CD4-positive, alpha-beta T cell treated with Interleukin-12 subunit alpha and Interleukin-12 subunit beta, for 1 hour (primary cell): ENCODE data around the gene ZNF302.
"Not testable (repeated sequence)": the region's sequence is repeated elsewhere in the genome, so short reads cannot be mapped to it uniquely, and the experiment has no call there.

Experiments
- DNase-seq: peaks from one replicate; pipeline ENCODE4 v3.0.0-alpha.2; 2020

ZNF302 gene

GRCh38 chr19:34673590-34673989 lies 3.9 kb upstream of the ZNF302 start:
- no peak for DNase-seq

DNA sequence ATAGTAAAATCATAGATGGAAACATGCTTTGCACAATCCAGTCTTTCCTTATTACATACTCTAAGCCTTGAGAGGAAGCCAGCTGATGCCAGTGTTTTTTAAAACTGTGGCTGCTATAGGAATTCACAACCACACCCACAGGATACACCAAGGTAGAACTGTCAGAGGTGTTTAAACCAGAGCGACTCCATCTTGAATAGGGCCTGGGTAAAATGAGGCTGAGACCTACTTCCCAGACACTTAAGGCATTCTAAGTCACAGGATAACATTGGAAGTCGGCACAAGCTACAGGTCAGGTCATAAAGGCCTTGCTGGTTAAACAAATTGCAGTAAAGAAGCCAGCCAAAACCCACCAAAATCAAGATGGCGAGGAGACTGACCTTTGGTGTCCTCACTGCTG lies 2.2 kb upstream of the ZNF302 start:
- DNase-seq = no peak

GRCh38 chr19:34675919-34676318 lies 1.6 kb upstream of the ZNF302 start:
- no peak for DNase-seq

- DNase-seq = peak; percentile 66
These were observed 637 bp upstream of the ZNF302 start, which contains the start of gene SCGB2B2 for GRCh38 chr19:34676697-34677385. Gene SCGB2B2, minus strand, starts transcription at chr19:34677159. Its CDS starts 82,596 bp downstream, at chr19:34594563.

DNA sequence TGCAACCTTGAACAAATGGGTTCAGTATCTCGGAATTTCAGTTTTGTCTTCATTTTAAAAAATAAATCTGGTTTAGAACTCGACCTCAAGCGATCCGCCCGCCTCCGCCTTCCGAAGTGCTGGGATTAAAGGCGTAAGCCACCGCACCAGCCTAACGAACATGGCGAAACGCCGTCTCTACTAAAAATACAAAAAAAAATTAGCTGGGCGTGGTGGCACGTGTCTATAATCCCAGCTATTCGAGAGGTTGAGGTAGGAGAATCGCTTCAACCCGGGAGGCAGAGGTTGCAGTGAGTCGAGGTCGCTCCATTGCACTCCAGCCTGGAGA lies 571 bp downstream of the ZNF302 start:
- no peak for DNase-seq

DNA sequence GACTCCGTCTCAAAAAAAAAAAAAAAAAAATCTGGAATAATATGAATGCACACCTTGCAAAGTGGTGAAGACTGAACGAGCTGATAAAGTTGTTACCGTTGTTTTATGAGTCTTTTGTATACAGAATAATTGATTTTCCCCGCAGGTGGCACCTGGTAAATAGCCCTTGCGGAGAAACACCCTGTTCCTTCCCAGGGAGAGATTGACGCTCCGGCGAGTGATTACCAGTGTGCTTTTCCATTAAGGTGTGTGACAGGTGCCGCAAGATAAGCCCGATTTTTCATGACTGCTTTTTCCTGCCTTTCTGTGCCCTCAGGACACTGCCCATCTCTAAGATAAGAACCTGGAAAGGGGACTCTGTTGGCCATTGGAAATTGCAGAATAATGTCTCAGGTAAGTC lies 943 bp downstream of the ZNF302 start:
- DNase-seq = no peak

DNA sequence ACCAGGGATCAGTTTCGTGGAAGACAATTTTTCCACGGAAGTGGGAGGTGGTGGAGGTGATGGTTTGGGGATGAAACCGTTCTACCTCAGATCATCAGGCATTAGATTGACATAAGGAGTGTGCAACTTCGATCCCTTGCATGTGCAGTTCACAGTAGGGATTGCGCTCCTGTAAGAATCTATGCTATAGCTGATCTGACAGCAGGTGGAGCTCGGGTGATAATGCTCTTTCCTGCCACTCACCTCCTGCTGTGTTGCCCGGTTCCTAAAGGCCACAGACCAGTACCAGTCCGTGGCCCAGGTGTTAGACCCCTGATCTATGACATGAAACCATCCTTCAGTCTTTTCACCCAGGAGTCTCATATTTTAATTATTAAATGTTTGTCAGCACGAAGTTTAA lies 4.0 kb downstream of the ZNF302 start:
- DNase-seq = no peak

- DNase-seq = not testable (repeated sequence)
These were observed 7.8 kb downstream of the ZNF302 start for GRCh38 chr19:34685266-34685665.

- no peak for DNase-seq
These were observed 9.0 kb downstream of the ZNF302 start for GRCh38 chr19:34686455-34686854.

DNA sequence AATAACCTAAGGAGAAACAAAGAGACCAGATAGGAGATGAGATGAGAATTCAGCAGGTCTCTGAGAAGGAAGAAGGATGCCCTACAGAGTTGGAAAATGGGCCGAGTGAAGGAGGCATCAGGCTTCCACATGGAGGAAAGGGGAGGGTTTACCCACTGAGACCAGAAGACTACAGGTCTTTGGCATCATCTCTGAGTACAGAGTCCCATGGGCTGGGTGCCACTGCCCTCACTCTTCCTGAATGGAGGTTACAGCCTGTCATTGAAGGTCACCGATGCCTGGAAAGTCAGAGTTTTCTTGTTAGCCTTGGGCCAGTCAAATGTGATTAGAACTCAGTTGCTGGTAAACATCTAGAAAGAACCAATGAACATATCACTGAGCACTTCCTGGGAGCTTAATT lies 9.9 kb downstream of the ZNF302 start:
- no peak for DNase-seq

GRCh38 chr19:34688592-34688991 lies 11.1 kb downstream of the ZNF302 start:
- no peak for DNase-seq

GRCh38 chr19:34690372-34690771 lies 12.9 kb downstream of the ZNF302 start:
- no peak for DNase-seq

GRCh38 chr19:34692549-34692948 lies 15.1 kb downstream of the ZNF302 start:
- DNase-seq = no peak

DNA sequence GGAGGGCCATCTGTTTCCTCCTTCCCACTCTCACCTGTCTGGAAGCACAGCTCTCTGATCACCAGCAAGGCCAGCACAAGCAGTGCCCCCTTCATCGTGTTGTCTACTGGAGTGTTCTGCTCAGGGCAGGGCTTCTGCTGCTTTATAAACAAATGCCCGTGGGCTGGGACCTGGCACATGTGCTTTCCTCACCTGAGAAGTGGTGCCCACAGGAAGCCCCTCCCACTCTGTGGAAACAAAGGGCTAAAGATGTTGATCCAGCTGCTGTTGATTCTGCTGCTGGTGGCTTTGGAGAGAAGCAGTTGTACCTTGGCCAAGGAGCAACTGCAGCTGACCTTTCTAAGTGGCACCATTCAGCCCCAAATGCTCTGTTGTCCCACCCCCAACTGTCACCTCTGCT lies 30.2 kb downstream of the ZNF302 start:
- DNase-seq = no peak

DNA sequence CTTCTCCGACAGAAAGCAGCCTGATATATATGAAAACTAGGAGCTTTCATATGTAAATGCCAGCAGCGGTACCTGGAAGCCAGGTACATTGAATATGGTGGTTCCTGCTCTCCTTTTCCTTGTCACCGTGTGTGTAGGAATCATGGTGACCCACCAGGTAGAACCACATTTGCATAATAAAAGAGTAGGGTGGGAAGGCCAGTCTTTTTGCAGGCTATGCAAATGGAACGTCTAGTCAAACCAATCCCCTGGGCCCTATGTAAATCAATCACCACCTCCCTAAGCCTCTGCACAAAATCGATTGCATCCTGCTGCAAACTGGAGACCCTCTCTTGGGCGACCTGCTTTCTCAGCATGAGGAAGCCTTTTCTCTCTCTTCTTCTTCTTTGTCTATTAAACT lies 34.4 kb downstream of the ZNF302 start:
- DNase-seq = no peak

GRCh38 chr19:34712395-34713261 lies 35.1 kb downstream of the ZNF302 start:
- DNase-seq = peak; percentile 79

- no peak for DNase-seq
These were observed 35.8 kb downstream of the ZNF302 start for GRCh38 chr19:34713262-34713637.

DNA sequence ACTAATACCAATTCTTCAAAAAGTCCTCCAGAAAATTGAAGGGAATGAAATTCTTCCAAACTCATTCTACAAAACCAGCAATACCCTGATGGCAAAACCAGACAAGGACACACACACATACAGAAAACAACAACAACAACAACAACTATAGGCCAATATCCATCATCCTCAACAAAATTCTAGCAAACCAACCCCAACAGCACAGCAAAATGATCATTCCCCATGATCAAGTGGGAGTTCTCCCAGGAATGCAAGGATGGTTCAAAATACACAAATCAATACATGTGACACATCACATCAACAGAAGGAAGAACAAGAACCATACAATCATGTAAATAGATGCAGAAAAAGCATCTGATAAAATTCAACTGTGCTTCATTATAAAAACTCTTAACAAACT lies 37.9 kb downstream of the ZNF302 start:
- no peak for DNase-seq

DNA sequence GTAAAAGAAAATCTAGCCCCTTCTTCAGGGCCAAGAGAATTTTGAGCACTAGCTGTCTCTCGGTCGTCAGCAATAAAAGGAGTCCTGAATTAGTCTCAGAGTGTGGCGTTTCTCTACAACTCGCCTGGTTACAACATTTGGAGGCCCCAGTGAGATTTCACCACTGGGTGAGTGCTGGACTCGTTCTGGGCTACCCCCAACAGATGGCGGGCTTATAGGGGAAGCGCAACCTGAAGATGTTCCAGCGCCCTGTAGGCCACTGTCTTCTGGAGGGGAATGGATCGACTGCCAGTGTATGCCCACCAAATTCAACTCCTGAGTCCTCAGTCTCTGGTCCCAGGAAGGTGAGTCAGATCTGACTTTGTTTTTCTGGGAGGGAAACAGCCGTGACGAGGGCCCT lies 44.9 kb downstream of the ZNF302 start:
- no peak for DNase-seq

DNA sequence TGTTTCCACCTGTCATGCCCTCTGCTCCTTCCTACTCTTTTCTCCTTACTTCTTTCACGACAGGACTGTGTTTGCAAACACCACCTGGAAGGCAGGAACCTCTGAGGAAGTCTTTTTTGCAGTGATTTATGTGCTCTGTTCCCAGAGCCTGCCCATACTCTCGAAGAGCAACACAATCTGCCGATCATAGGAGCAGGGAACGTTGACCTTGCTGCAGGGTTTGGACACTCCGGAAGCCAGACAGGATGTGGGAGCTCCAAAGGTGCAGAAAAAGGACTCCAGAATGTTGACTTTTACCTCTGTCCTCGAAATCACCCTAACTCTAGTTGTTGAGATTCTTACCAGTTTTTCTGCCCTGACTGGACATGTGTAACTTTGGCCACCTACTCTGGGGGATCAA lies 47.9 kb downstream of the ZNF302 start:
- no peak for DNase-seq

DNA sequence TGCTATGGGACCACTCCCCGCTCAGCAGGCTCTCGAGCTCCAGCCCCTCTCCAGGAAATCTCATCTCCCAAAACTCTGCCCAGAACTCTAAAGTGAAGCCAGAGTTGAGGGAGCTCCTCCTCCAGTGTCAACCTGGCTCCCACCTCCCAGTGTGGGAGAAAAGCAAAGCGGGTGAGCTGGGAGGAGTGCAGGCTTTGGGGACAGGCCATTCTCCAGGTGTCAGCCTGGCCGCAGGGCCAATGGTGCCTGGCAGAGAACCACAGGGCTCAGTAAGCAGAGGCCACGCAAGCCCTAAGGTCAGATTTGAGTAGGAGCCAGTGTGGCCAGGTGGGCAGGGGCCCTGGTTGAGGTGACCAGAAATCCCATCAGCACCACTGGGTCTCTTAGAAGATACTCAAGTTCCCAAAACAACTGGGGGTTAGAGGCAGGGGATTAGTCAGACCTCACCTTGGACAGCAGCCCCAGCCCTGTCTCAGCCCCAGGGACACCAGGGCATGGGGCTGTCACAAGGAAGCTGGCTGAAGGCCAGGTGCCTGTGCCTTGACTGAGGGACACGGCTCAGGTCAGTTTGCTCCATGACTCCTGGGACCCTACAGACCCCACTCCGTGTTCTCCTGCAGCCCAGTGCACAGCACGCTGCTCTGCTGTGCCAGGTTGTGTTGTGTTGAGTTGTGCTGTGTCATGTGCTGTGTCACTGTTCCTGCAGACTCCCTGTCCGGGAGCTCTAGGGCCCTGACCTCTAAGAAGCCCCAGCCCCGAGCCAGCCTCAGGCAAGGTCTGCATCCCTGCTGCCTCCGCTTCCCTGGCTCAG lies 53.7 kb downstream of the ZNF302 start:
- DNase-seq = no peak

GRCh38 chr19:34731964-34732363 lies 54.5 kb downstream of the ZNF302 start:
- DNase-seq = no peak

DNA sequence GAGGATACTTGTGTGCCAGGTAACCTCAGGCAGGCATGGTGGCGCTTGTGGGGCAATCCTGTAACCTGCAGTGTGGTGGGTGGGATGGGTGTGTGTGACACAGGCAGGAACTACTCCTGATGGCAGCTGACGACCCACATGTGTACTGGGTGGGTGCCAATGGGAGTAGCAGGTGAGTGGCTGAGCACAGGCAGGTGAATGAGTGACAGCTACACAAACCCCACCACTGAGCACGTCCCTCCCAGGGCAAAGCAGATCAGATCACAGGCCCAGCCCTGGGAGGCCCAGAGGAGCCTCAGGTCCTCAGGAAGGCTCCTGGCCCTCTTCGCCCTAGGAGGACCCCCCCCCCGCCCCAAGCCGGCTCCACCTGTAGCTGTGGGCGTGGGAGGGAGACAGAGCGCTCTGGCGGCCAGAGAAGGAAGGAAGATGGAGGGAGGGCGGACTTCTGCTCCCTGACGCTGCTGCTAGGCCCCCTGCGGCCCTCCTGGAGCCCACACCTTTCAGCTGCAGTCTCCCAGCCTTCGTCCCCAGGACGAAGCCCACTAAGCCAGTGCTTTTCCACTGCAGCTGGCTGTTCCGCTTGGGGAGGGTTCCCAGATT lies 55.2 kb downstream of the ZNF302 start:
- no peak for DNase-seq
